IMR-90 (cell line): ENCODE data around the gene MYH1. TPM values are rescaled to one million over a fixed set of nuclear protein-coding genes. Genes with fewer than 3 reads are reported as not detected.

ENCODE experiments used
- ATAC-seq: fragments of 200-7000 bp; cut with Tn5 transposase; 2 replicates; pipeline ENCODE4 v1.9.1; 2020; ENCODE audit warnings: low read depth, mild to moderate bottlenecking, moderate library complexity
- Bru-seq: library from RNA; stranded (reverse); fragments of 400-500 nt; gene quantifications from one replicate; lab custom pipeline; 2021; lab: Mats Ljungman, UMichigan
- BruChase-seq, 2 experiments: library from RNA; stranded (reverse); fragments of 400-500 nt; gene quantifications; one replicate each; lab custom pipeline; 2021; lab: Mats Ljungman, UMichigan
- BruUV-seq: library from RNA; stranded (reverse); fragments of 400-500 nt; replicated peaks from 2 replicates; lab custom pipeline; 2021; lab: Mats Ljungman, UMichigan
- CTCF ChIA-PET: fragments of 300-600 bp; formaldehyde crosslinking; extraction: SDS; loops from one replicate; lab custom pipeline; 2021; ENCODE audit warnings: antibody characterized with exemption; lab: Yijun Ruan, JAX
- POLR2A ChIA-PET: fragments of 300-600 bp; sonication (Branson Sonifier 250); formaldehyde crosslinking; loops from one replicate; lab custom pipeline; 2022; ENCODE audit warnings: antibody characterized with exemption; ENCODE audit not compliant: unreplicated experiment; lab: Charles Lee
- DNase-seq: peaks from one replicate; pipeline ENCODE4 v3.0.0; 2013
- H2AFZ ChIP-seq: replicated peaks from 2 replicates; pipeline ENCODE3; 2013; ENCODE audit warnings: low read length, mild to moderate bottlenecking; ENCODE audit not compliant: poor library complexity
- H2AK5ac ChIP-seq: 2 replicates; pipeline ENCODE4 v1.6.1; 2013; ENCODE audit warnings: low read depth, low read length, inconsistent platforms
- H2AK9ac ChIP-seq: replicated peaks from 2 replicates; pipeline ENCODE3; 2013; ENCODE audit warnings: mild to moderate bottlenecking, low read depth, low read length, moderate library complexity; ENCODE audit not compliant: poor library complexity
- H2BK120ac ChIP-seq: 2 replicates; pipeline ENCODE4 v1.6.1; 2013; ENCODE audit warnings: low read depth, low read length, inconsistent platforms
- H2BK15ac ChIP-seq: 3 replicates; pipeline ENCODE4 v1.6.1; 2013; ENCODE audit warnings: low read depth, low read length, inconsistent platforms
- H2BK20ac ChIP-seq: 2 replicates; pipeline ENCODE4 v1.6.1; 2013; ENCODE audit warnings: low read depth, mild to moderate bottlenecking, inconsistent platforms, low read length, moderate library complexity
- H2BK5ac ChIP-seq: 2 replicates; pipeline ENCODE4 v1.6.1; 2013; ENCODE audit warnings: mild to moderate bottlenecking, low read depth, low read length, inconsistent platforms; ENCODE audit not compliant: poor library complexity, severe bottlenecking
- H3K14ac ChIP-seq: replicated peaks from 2 replicates; pipeline ENCODE4 v1.6.1; 2013; ENCODE audit warnings: low read depth, low read length, inconsistent platforms
- H3K18ac ChIP-seq: 2 replicates; pipeline ENCODE4 v1.6.1; 2013; ENCODE audit warnings: low read depth, low read length, control low read depth
- H3K23ac ChIP-seq: 2 replicates; pipeline ENCODE4 v1.6.1; 2013; ENCODE audit warnings: low read depth, low read length, inconsistent platforms
- H3K27ac ChIP-seq: 2 replicates; pipeline ENCODE4 v1.5.1; 2013; ENCODE audit warnings: mild to moderate bottlenecking, control low read depth, low read length; ENCODE audit not compliant: insufficient read depth
- H3K27me3 ChIP-seq: 2 replicates; pipeline ENCODE4 v1.6.1; 2013; ENCODE audit warnings: low read length; ENCODE audit not compliant: control insufficient read depth, insufficient read depth
- H3K36me3 ChIP-seq: 2 replicates; pipeline ENCODE4 v1.6.1; 2013; ENCODE audit warnings: low read length, mixed read lengths; ENCODE audit not compliant: control insufficient read depth, insufficient read depth
- H3K4ac ChIP-seq: 2 replicates; pipeline ENCODE4 v1.6.1; 2013; ENCODE audit warnings: low read depth, low read length, inconsistent platforms
- H3K4me1 ChIP-seq: 2 replicates; pipeline ENCODE4 v1.6.1; 2013; ENCODE audit warnings: low read length, mixed read lengths; ENCODE audit not compliant: control insufficient read depth, insufficient read depth
- H3K4me2 ChIP-seq: 2 replicates; pipeline ENCODE4 v1.6.1; 2013; ENCODE audit warnings: low read depth, mild to moderate bottlenecking, control low read depth, low read length, moderate library complexity
- H3K4me3 ChIP-seq: 2 replicates; pipeline ENCODE4 v1.5.1; 2013; ENCODE audit warnings: low read depth, mild to moderate bottlenecking, control low read depth, low read length, moderate library complexity; ENCODE audit not compliant: insufficient read depth
- H3K56ac ChIP-seq: 2 replicates; pipeline ENCODE4 v1.6.1; 2013; ENCODE audit warnings: low read length, inconsistent platforms; ENCODE audit not compliant: insufficient read depth; ENCODE audit errors: extremely low read depth
- H3K79me1 ChIP-seq, 2 experiments: 2 replicates each; pipeline ENCODE4 v1.6.1; 2013; ENCODE audit warnings: low read length in 2 of 2, inconsistent platforms in 1 of 2, low read depth in 1 of 2
- H3K9ac ChIP-seq: 2 replicates; pipeline ENCODE4 v1.6.1; 2013; ENCODE audit warnings: low read depth, low read length, control low read depth
- H3K9me1 ChIP-seq: 2 replicates; pipeline ENCODE4 v1.6.1; 2013; ENCODE audit warnings: low read length, inconsistent platforms; ENCODE audit not compliant: insufficient read depth
- H3K9me3 ChIP-seq: 2 replicates; pipeline ENCODE4 v1.6.1; 2013; ENCODE audit warnings: low read length; ENCODE audit not compliant: control insufficient read depth, insufficient read depth
- H4K20me1 ChIP-seq: 2 replicates; pipeline ENCODE4 v1.6.1; 2013; ENCODE audit warnings: low read length, inconsistent platforms; ENCODE audit not compliant: insufficient read depth
- H4K5ac ChIP-seq: 2 replicates; pipeline ENCODE4 v1.6.1; 2013; ENCODE audit warnings: mild to moderate bottlenecking, low read depth, low read length, control low read depth
- H4K8ac ChIP-seq, 2 experiments: 2 replicates each; pipeline ENCODE4 v1.6.1; 2013; ENCODE audit warnings: low read depth in 2 of 2, low read length in 2 of 2, control low read depth in 1 of 2, inconsistent platforms in 1 of 2
- H4K91ac ChIP-seq: 2 replicates; pipeline ENCODE4 v1.6.1; 2013; ENCODE audit warnings: low read depth, low read length, inconsistent platforms; ENCODE audit not compliant: insufficient read depth
- BHLHE40 ChIP-seq: fragments of 150-350 bp; IDR thresholded peaks from 2 replicates; pipeline ENCODE4 v1.6.1; 2016; ENCODE audit warnings: mild to moderate bottlenecking, low read depth, low read length
- CTCF ChIP-seq: conservative IDR thresholded peaks from 2 replicates; pipeline ENCODE4 v1.5.1; 2012; ENCODE audit warnings: mild to moderate bottlenecking, low read depth, low read length, improper control_type of control experiment
- FOS ChIP-seq: fragments of 150-350 bp; IDR thresholded peaks from 2 replicates; pipeline ENCODE4 v1.6.1; 2016; ENCODE audit warnings: low read depth, low read length
- RAD21 ChIP-seq: IDR thresholded peaks from 2 replicates; pipeline ENCODE4 v1.6.1; 2012; ENCODE audit warnings: low read length, improper control_type of control experiment
- RFX5 ChIP-seq: IDR thresholded peaks from 2 replicates; pipeline ENCODE4 v1.8.0; 2012; ENCODE audit warnings: low read depth, mild to moderate bottlenecking, low read length, moderate library complexity
- SMC3 ChIP-seq: fragments of 150-350 bp; IDR thresholded peaks from 2 replicates; pipeline ENCODE4 v1.6.1; 2016; ENCODE audit warnings: low read depth, mild to moderate bottlenecking, antibody characterized with exemption, low read length, moderate library complexity
- WGBS, 2 experiments: methylation state at CpG; one replicate each; pipeline versions ENCODE4 v1.1.5 to v1.1.7; 2013; ENCODE audit warnings: missing lambda C conversion rate in 2 of 2; ENCODE audit not compliant: insufficient read length in 1 of 2; ENCODE audit errors: extremely low coverage in 2 of 2; 5-methylcytosine and 5-hydroxymethylcytosine counted together
- dilution Hi-C: fragments of 300-500 bp; cut with HindIII; formaldehyde crosslinking; loops from one replicate; pipeline ENCODE4 v1.14.3; 2018; ENCODE audit warnings: low sequenced_read_pairs; ENCODE audit not compliant: unreplicated experiment
- in situ Hi-C: fragments of 300-500 bp; cut with MboI; formaldehyde crosslinking; loops from 3 replicates; pipeline ENCODE4 v1.14.3; 2019; ENCODE audit warnings: low sequenced_read_pairs, inconsistent platforms, mixed read lengths
- intact Hi-C: fragments of 100-400 bp; cut with micrococcal nuclease; formaldehyde crosslinking; loops from 2 replicates; pipeline ENCODE4 v1.10.0; 2022
- long read RNA-seq: library from polyadenylated mRNA; unstranded; transcript quantifications from one replicate; pipeline ENCODE4 v2.0.0, GENCODE V29; 2021; ENCODE audit not compliant: unreplicated experiment
- polyA plus RNA-seq, 3 experiments: library from polyadenylated mRNA; depleted of rRNA; stranded (reverse); fragments of >200 nt; gene quantifications; 2 replicates each; pipeline ENCODE4 v1.2.3, GENCODE V29; 2012; ENCODE audit warnings: low replicate concordance in 1 of 3
- total RNA-seq: library from RNA; depleted of rRNA; stranded (reverse); fragments of >200 nt; gene quantifications from 2 replicates; pipeline ENCODE4 v1.2.3, GENCODE V29; 2012; rRNA removed
- TF ChIP-seq, protein P1 (sequence below): fragments of 150-350 bp; IDR thresholded peaks from 2 replicates; pipeline ENCODE4 v1.6.1; 2017; ENCODE audit warnings: mild to moderate bottlenecking, antibody characterized with exemption, low read length, low read depth

MYH1 gene
- not detected in 2 replicates for total RNA-seq
- polyA plus RNA-seq (2012; rRNA removed) = not detected in 2 replicates
- not detected in 2 replicates for polyA plus RNA-seq (2012; cell fraction: cytosol; rRNA removed)
- not detected in 2 replicates for polyA plus RNA-seq (2012; cell fraction: nucleus; rRNA removed; ENCODE audit: low replicate concordance)
- not detected for Bru-seq, nascent RNA
- BruChase-seq, experiment 1, labeled RNA remaining after a 6-hour chase = not detected
- not detected for BruChase-seq, experiment 2, labeled RNA remaining after a 2-hour chase
- long read RNA-seq = 0 reads

- no peaks in the 10 kb centered on the region for H3K9me3 ChIP-seq
- dilution Hi-C loops = no loop called here
- no peak within 1 kb of the TSS for H3K14ac ChIP-seq
- CTCF ChIA-PET = no interaction called here
- intact Hi-C loops = no loop called here
- H2BK5ac ChIP-seq = no peak within 1 kb of the TSS
- no TSS peak for BruUV-seq
- no peaks in the 10 kb centered on the region for H3K27me3 ChIP-seq
- no peak within 1 kb of the TSS for H2BK15ac ChIP-seq
- H3K9ac ChIP-seq = no peak within 1 kb of the TSS
- H2BK120ac ChIP-seq = no peak within 1 kb of the TSS
- ATAC-seq = no peak
- no peak within 1 kb of the TSS for H3K27ac ChIP-seq
- no peaks in the 10 kb centered on the region for H3K79me1 ChIP-seq
- TF ChIP-seq RAD21 (no peak), FOS (no peak), BHLHE40 (no peak), SMC3 (no peak), RFX5 (no peak), CTCF (no peak)
- TF ChIP-seq, protein P1, sequence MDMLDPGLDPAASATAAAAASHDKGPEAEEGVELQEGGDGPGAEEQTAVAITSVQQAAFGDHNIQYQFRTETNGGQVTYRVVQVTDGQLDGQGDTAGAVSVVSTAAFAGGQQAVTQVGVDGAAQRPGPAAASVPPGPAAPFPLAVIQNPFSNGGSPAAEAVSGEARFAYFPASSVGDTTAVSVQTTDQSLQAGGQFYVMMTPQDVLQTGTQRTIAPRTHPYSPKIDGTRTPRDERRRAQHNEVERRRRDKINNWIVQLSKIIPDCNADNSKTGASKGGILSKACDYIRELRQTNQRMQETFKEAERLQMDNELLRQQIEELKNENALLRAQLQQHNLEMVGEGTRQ = no peak
- in situ Hi-C loops = no loop called here
- H2BK20ac ChIP-seq = no peak within 1 kb of the TSS
- no peak within 1 kb of the TSS for H4K91ac ChIP-seq
- H4K20me1 ChIP-seq = no peaks in the 10 kb centered on the region
- H3K9me1 ChIP-seq = no peaks in the 10 kb centered on the region
- no peak within 1 kb of the TSS for H3K56ac ChIP-seq
- H3K4me3 ChIP-seq = no peak within 1 kb of the TSS
- no peaks in the 10 kb centered on the region for H3K4me1 ChIP-seq
- POLR2A ChIA-PET = no interaction called here
- no peak within 1 kb of the TSS for H4K5ac ChIP-seq
- H3K4ac ChIP-seq = no peak within 1 kb of the TSS
- no peak within 1 kb of the TSS for H2AK9ac ChIP-seq
- no peak within 1 kb of the TSS for H3K18ac ChIP-seq
- 80% methylated on average over 2 of the region's 11 CpGs; no CpG with 5 or more reads in 1 of the 2 experiments for WGBS, 2 experiments
- H2AFZ ChIP-seq = no peak within 1 kb of the TSS
- no peaks in the 10 kb centered on the region for H3K36me3 ChIP-seq
- no peak within 1 kb of the TSS for H3K4me2 ChIP-seq
- H3K23ac ChIP-seq = no peak within 1 kb of the TSS
- no peak within 1 kb of the TSS for H4K8ac ChIP-seq
- DNase-seq = no peak
- no peak within 1 kb of the TSS for H2AK5ac ChIP-seq
Observed at GRCh38 chr17:10518271-10519037, at the start of gene MYH1. Gene MYH1, minus strand, starts transcription at chr17:10518542. Its CDS starts 1,900 bp downstream, at chr17:10516642.
